Skeletal muscle satellite cell (primary cell): Measurements from ENCODE around the gene SLC34A3.
"Not testable (repeated sequence)": the region's sequence is repeated elsewhere in the genome, so short reads cannot be mapped to it uniquely, and the experiment has no call there.

Source experiments
- H3K27me3 ChIP-seq: 2 replicates; pipeline ENCODE4 v1.7.0; 2013; ENCODE audit warnings: low read length; ENCODE audit not compliant: control insufficient read depth, insufficient read depth
- H3K36me3 ChIP-seq: 2 replicates; pipeline ENCODE4 v1.7.0; 2013; ENCODE audit warnings: mild to moderate bottlenecking, control low read depth, low read length; ENCODE audit not compliant: insufficient read depth
- H3K4me1 ChIP-seq: 2 replicates; pipeline ENCODE4 v1.7.0; 2013; ENCODE audit warnings: low read length; ENCODE audit not compliant: control insufficient read depth, insufficient read depth
- H3K4me2 ChIP-seq: 2 replicates; pipeline ENCODE4 v1.7.0; 2013; ENCODE audit warnings: mild to moderate bottlenecking, low read length
- H3K4me3 ChIP-seq: 2 replicates; pipeline ENCODE4 v1.7.0; 2013; ENCODE audit warnings: low read length
- H3K9ac ChIP-seq: 2 replicates; pipeline ENCODE4 v1.7.0; 2013; ENCODE audit warnings: mild to moderate bottlenecking, low read depth, low read length, moderate library complexity
- H3K9me3 ChIP-seq: replicated peaks from 2 replicates; pipeline ENCODE4 v1.7.0; 2013; ENCODE audit warnings: mild to moderate bottlenecking, control low read depth, low read length

SLC34A3 gene

GRCh38 chr9:137252555-137253506 is 22.1 kb downstream of the SLC34A3 start:
- H3K4me3 ChIP-seq, result no peak overlapping the region
- peaks cover 19% of the 10 kb centered on the region for H3K4me1 ChIP-seq
- no peaks in the 10 kb centered on the region for H3K27me3 ChIP-seq
- H3K4me2 ChIP-seq, result no peak overlapping the region
- peaks cover 9% of the 10 kb centered on the region for H3K36me3 ChIP-seq
- no peaks in the 10 kb centered on the region for H3K9me3 ChIP-seq
- no peak overlapping the region for H3K9ac ChIP-seq

- Histone ChIP-seq H3K27me3 (no peaks in the 10 kb centered on the region), H3K4me1 (peaks cover 19% of the 10 kb centered on the region), H3K9ac (peak overlapping the region; percentile 96), H3K9me3 (no peaks in the 10 kb centered on the region), H3K4me3 (peak overlapping the region; percentile 89), H3K36me3 (peaks cover 17% of the 10 kb centered on the region), H3K4me2 (peak overlapping the region; percentile 99)
These were observed 23.3 kb downstream of the SLC34A3 start for GRCh38 chr9:137253717-137254623.

GRCh38 chr9:137254624-137255447 is 24.1 kb downstream of the SLC34A3 start, which contains the start of gene NELFB:
NELFB (plus strand) TSS chr9:137255327.
- peak within 1 kb of the TSS; percentile 96 for H3K9ac ChIP-seq
- H3K9me3 ChIP-seq, result no peaks in the 10 kb centered on the region
- no peaks in the 10 kb centered on the region for H3K27me3 ChIP-seq
- H3K4me2 ChIP-seq, result peak within 1 kb of the TSS; percentile 99
- H3K4me1 ChIP-seq, result peaks cover 19% of the 10 kb centered on the region
- H3K36me3 ChIP-seq, result peaks cover 22% of the 10 kb centered on the region
- peak within 1 kb of the TSS; percentile 89 for H3K4me3 ChIP-seq

- Histone ChIP-seq H3K36me3 (peaks cover 22% of the 10 kb centered on the region), H3K27me3 (no peaks in the 10 kb centered on the region), H3K9me3 (no peaks in the 10 kb centered on the region), H3K9ac (peak overlapping the region; percentile 96), H3K4me2 (peak overlapping the region; percentile 88), H3K4me3 (peak overlapping the region; percentile 89), H3K4me1 (peaks cover 19% of the 10 kb centered on the region)
These were observed 24.9 kb downstream of the SLC34A3 start for GRCh38 chr9:137255448-137256114.

GRCh38 chr9:137256362-137256761 is 25.7 kb downstream of the SLC34A3 start:
- Histone ChIP-seq H3K36me3 (peaks cover 22% of the 10 kb centered on the region), H3K27me3 (no peaks in the 10 kb centered on the region), H3K9ac (peak overlapping the region; percentile 96), H3K9me3 (no peaks in the 10 kb centered on the region), H3K4me2 (peak overlapping the region; percentile 88), H3K4me3 (peak overlapping the region; percentile 89), H3K4me1 (peaks cover 19% of the 10 kb centered on the region)

GRCh38 chr9:137256856-137257255 is 26.2 kb downstream of the SLC34A3 start:
- Histone ChIP-seq H3K4me3 (peak overlapping the region; percentile 89), H3K9ac (no peak overlapping the region), H3K9me3 (no peaks in the 10 kb centered on the region)

GRCh38 chr9:137262173-137262908 is 31.6 kb downstream of the SLC34A3 start:
- H3K4me3 ChIP-seq, H3K4me2 ChIP-seq, H3K9ac ChIP-seq, H3K27me3 ChIP-seq, H3K9me3 ChIP-seq, H3K4me1 ChIP-seq: not testable (repeated sequence)
- peaks cover 45% of the 10 kb centered on the region for H3K36me3 ChIP-seq

More at GRCh38 chr9:137256856-137257255, 26.2 kb downstream of the SLC34A3 start:
- H3K4me2 ChIP-seq, result peak overlapping the region; percentile 88
- H3K4me1 ChIP-seq, result peaks cover 20% of the 10 kb centered on the region
- H3K36me3 ChIP-seq, result peaks cover 22% of the 10 kb centered on the region
- no peaks in the 10 kb centered on the region for H3K27me3 ChIP-seq

GRCh38 chr9:137262909-137263285 is 32.2 kb downstream of the SLC34A3 start:
- Histone ChIP-seq H3K4me1 (peaks cover 2% of the 10 kb centered on the region), H3K27me3 (no peaks in the 10 kb centered on the region), H3K9me3 (no peaks in the 10 kb centered on the region), H3K4me3 (no peak overlapping the region), H3K4me2 (no peak overlapping the region), H3K36me3 (peaks cover 48% of the 10 kb centered on the region), H3K9ac (no peak overlapping the region)

GRCh38 chr9:137263506-137263905 is 32.8 kb downstream of the SLC34A3 start:
- Histone ChIP-seq H3K9me3 (no peaks in the 10 kb centered on the region), H3K9ac (no peak overlapping the region), H3K4me3 (no peak overlapping the region), H3K27me3 (no peaks in the 10 kb centered on the region), H3K4me1 (peaks cover 2% of the 10 kb centered on the region), H3K36me3 (peaks cover 50% of the 10 kb centered on the region), H3K4me2 (no peak overlapping the region)

- Histone ChIP-seq H3K36me3 (peaks cover 50% of the 10 kb centered on the region), H3K9ac (no peak overlapping the region), H3K4me1 (peaks cover 5% of the 10 kb centered on the region), H3K9me3 (no peaks in the 10 kb centered on the region), H3K4me3 (no peak overlapping the region), H3K27me3 (no peaks in the 10 kb centered on the region), H3K4me2 (no peak overlapping the region)
These were observed 33.4 kb downstream of the SLC34A3 start for GRCh38 chr9:137264067-137264466.
